Mesothelial cell of epicardium (in vitro differentiated cells): ENCODE data around the gene POC1B. TPM values are rescaled to one million over a fixed set of nuclear protein-coding genes. Genes with fewer than 3 reads are reported as not detected.

Experiments used
- DNase-seq, 2 experiments: peaks; one replicate each; pipeline ENCODE4 v3.0.0; 2021; ENCODE audit warnings: low spot score in 2 of 2; ENCODE audit not compliant: unreplicated experiment in 2 of 2
- H3K27ac Mint-ChIP-seq: 2 replicates; pipeline ENCODE4 v1.8.0; 2021; ENCODE audit warnings: mixed read lengths
- H3K27me3 Mint-ChIP-seq: 2 replicates; pipeline ENCODE4 v1.8.0; 2021; ENCODE audit warnings: low read depth, mixed read lengths
- H3K36me3 Mint-ChIP-seq: 2 replicates; pipeline ENCODE4 v1.8.0; 2021; ENCODE audit warnings: mixed read lengths
- H3K4me1 Mint-ChIP-seq: 2 replicates; pipeline ENCODE4 v1.8.0; 2021; ENCODE audit warnings: mixed read lengths
- H3K4me3 Mint-ChIP-seq: 2 replicates; pipeline ENCODE4 v1.8.0; 2021; ENCODE audit warnings: mild to moderate bottlenecking, moderate library complexity, mixed read lengths
- H3K9me3 Mint-ChIP-seq: 2 replicates; pipeline ENCODE4 v1.8.0; 2021; ENCODE audit warnings: mixed read lengths
- total RNA-seq: library from RNA; stranded (reverse); gene quantifications from 3 replicates; pipeline ENCODE4 v1.2.1, GENCODE V29; 2021
- TF ChIP-seq, protein P1 (sequence below): fragments of 200-600 bp; sonication (generic); IDR thresholded peaks from one replicate; pipeline ENCODE4 v1.5.0; 2021; ENCODE audit warnings: antibody characterized with exemption; ENCODE audit not compliant: unreplicated experiment

Gene POC1B
- total RNA-seq, 1 donor from 2014 or later, result 12.1 TPM

DNA sequence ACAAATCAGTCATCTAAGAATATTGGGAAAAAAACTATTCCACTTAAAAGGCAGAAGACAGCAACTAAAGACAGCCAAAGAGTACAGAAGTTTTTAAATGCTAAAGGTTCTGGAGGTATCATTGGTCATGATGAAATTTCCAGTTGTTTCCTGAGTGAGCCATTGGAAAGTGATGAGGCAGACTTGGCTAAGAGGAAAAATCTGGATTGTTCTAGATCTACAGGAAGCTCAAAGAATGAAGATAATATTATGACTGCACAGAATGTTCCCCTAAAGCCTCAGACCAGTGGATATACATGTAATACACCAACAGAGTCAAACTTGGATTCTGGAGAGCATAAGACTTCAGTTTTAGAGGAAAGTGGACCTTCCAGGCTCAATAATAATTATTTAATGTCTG lies 24.1 kb downstream of the POC1B start:
- Mint-ChIP-seq H3K4me3 (no peak overlapping the region), H3K36me3 (peaks cover 14% of the 10 kb centered on the region), H3K9me3 (peaks cover 8% of the 10 kb centered on the region), H3K27me3 (no peaks in the 10 kb centered on the region), H3K27ac (no peak overlapping the region), H3K4me1 (peaks cover 11% of the 10 kb centered on the region)
- TF ChIP-seq, protein P1, sequence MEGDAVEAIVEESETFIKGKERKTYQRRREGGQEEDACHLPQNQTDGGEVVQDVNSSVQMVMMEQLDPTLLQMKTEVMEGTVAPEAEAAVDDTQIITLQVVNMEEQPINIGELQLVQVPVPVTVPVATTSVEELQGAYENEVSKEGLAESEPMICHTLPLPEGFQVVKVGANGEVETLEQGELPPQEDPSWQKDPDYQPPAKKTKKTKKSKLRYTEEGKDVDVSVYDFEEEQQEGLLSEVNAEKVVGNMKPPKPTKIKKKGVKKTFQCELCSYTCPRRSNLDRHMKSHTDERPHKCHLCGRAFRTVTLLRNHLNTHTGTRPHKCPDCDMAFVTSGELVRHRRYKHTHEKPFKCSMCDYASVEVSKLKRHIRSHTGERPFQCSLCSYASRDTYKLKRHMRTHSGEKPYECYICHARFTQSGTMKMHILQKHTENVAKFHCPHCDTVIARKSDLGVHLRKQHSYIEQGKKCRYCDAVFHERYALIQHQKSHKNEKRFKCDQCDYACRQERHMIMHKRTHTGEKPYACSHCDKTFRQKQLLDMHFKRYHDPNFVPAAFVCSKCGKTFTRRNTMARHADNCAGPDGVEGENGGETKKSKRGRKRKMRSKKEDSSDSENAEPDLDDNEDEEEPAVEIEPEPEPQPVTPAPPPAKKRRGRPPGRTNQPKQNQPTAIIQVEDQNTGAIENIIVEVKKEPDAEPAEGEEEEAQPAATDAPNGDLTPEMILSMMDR, result no peak
- no peak for DNase-seq

DNA sequence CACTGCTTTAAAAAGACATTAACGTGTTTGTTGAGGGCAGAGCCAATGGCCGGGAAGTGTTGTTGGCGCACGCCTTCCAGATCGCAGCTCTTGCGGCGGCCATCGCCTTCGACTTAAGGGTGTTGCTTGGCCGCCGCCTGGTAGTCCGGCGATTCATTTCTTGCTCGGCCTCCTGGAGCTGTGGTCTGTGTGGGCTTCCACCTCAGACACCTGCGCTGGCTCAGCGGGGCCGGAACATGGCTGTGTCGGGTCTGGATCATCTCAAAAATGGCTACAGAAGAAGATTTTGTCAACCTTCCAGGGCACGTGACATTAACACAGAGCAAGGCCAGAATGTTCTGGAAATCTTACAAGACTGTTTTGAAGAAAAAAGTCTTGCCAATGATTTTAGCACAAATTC lies 26.0 kb downstream of the POC1B start:
- H3K36me3 Mint-ChIP-seq, result peaks cover 18% of the 10 kb centered on the region
- DNase-seq, result no peak
- H3K27ac Mint-ChIP-seq, result no peak overlapping the region
- peaks cover 8% of the 10 kb centered on the region for H3K9me3 Mint-ChIP-seq
- no peak overlapping the region for H3K4me3 Mint-ChIP-seq
- H3K4me1 Mint-ChIP-seq, result peaks cover 4% of the 10 kb centered on the region
- TF ChIP-seq, protein P1, result no peak
- no peaks in the 10 kb centered on the region for H3K27me3 Mint-ChIP-seq

DNA sequence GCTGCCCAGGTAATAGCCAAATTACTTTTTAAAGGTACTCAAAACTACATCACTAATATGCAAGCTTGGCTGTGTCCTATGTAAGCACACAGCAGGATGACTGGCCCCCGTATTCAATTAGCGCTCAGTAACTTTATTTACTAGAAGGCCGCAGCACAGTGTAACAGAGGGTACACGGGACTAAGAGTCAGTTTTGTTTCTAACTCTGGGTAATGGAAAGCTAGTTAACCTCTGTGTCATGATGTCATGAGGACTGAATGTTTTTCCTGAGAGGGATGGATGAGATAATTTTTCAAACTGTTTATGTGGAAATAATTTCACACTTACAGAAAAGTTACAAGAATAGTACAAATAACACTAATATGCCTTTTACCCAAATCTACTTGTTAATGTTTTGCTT lies 28.4 kb downstream of the POC1B start:
- H3K36me3 Mint-ChIP-seq, result peaks cover 17% of the 10 kb centered on the region
- H3K27me3 Mint-ChIP-seq, result no peaks in the 10 kb centered on the region
- H3K9me3 Mint-ChIP-seq, result peaks cover 7% of the 10 kb centered on the region
- H3K4me3 Mint-ChIP-seq, result no peak overlapping the region
- DNase-seq, result no peak
- no peak overlapping the region for H3K27ac Mint-ChIP-seq
- TF ChIP-seq, protein P1, result no peak
- peaks cover 4% of the 10 kb centered on the region for H3K4me1 Mint-ChIP-seq

DNA sequence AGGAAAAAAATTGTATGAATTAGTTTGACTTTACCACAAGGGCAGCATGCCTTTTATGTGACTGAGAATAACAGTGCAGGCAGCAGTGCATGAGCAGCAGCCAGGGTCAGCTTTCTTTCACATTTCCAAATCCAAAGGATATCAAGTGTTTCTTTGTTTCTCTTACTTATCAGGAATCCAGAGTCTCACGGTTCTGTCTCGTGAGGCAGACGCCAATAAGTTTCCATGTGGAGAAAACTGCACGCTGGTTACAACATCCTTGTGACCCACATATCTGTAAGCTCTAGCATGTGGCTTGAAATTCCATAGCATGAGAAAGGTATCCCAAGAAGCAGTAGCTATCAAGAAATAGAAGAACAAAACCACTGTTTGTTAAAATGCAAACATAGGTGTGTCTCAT lies 28.8 kb downstream of the POC1B start:
- no peak for DNase-seq
- H3K27ac Mint-ChIP-seq, result no peak overlapping the region
- H3K9me3 Mint-ChIP-seq, result peaks cover 2% of the 10 kb centered on the region
- H3K36me3 Mint-ChIP-seq, result peaks cover 13% of the 10 kb centered on the region
- H3K4me1 Mint-ChIP-seq, result peaks cover 4% of the 10 kb centered on the region
- TF ChIP-seq, protein P1, result no peak
- no peaks in the 10 kb centered on the region for H3K27me3 Mint-ChIP-seq
- H3K4me3 Mint-ChIP-seq, result no peak overlapping the region

DNA sequence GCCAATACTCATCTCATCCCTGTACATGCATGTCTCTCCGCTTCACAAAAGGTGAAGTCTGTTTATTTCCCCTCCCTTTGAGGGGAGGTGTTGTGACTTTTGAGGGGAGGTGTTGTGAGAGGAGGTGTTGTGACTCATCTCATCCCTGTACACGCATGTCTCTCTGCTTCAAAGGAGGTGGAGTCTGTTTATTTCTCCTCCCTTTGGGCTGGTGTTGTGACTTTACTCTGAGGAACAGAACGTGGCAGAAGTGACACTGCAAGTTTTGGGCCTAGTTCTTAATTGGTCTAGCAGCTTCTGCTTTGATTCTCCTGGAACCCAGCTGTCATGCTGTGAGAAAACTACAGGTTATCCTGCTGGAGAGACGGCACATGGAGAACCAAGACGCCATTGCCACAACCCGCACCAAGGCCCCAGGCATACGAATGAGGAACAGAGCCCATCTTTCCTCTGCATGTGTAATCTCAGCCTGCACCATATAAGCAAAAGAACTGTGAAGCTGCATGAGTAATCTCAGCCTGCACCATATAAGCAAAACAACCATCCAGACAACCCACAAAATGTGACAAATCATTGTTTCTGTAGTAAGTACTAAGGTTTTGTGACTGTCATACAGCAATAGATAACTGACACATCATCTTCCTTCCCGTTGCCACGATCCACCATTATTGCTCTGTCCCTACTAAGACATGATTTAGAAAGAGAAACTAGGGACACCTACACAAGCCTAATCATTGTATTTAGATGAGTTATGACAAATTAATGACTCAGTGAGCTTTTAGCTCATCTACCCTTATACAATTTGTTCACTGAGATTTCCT lies 31.2 kb downstream of the POC1B start:
- Mint-ChIP-seq H3K4me1 (no peaks in the 10 kb centered on the region), H3K9me3 (no peaks in the 10 kb centered on the region), H3K4me3 (no peak overlapping the region), H3K36me3 (peaks cover 13% of the 10 kb centered on the region), H3K27me3 (no peaks in the 10 kb centered on the region), H3K27ac (no peak overlapping the region)
- TF ChIP-seq, protein P1, result no peak
- DNase-seq, result no peak
